OCI-LY1 (cell line): ENCODE data around the gene CEMIP2.

ENCODE experiments used
- H2AFZ ChIP-seq: fragments of 200-600 bp; sonication (generic), shearing (Covaris generic); 2 replicates; pipeline ENCODE4 v1.6.0; 2014; ENCODE audit warnings: antibody characterized with exemption, mild to moderate bottlenecking, low read length
- H3F3A ChIP-seq: fragments of 200-600 bp; sonication (generic), shearing (Covaris generic); 2 replicates; pipeline ENCODE4 v1.6.0; 2014; ENCODE audit warnings: mild to moderate bottlenecking, antibody characterized with exemption, low read length, moderate library complexity; ENCODE audit not compliant: insufficient read depth
- H3K27ac ChIP-seq: fragments of 200-600 bp; sonication (generic); 2 replicates; pipeline ENCODE4 v1.5.1; 2014; ENCODE audit warnings: low read length, mixed run types, mild to moderate bottlenecking, low read depth; ENCODE audit not compliant: poor library complexity, severe bottlenecking
- H3K27me3 ChIP-seq: fragments of 200-600 bp; sonication (generic); 2 replicates; pipeline ENCODE4 v1.6.0; 2014; ENCODE audit warnings: antibody characterized with exemption, mild to moderate bottlenecking, low read length, moderate library complexity; ENCODE audit not compliant: insufficient read depth
- H3K36me3 ChIP-seq: fragments of 200-600 bp; sonication (generic); 2 replicates; pipeline ENCODE4 v1.6.1; 2014; ENCODE audit warnings: mild to moderate bottlenecking, antibody characterized with exemption, low read length, moderate library complexity, mixed read lengths; ENCODE audit not compliant: insufficient read depth
- H3K4me1 ChIP-seq: fragments of 200-600 bp; sonication (generic); 2 replicates; pipeline ENCODE4 v1.5.1; 2014; ENCODE audit warnings: mild to moderate bottlenecking, low read length, moderate library complexity; ENCODE audit not compliant: insufficient read depth, severe bottlenecking
- H3K4me2 ChIP-seq: fragments of 200-600 bp; sonication (generic), shearing (Covaris generic); 2 replicates; pipeline ENCODE4 v1.6.1; 2014; ENCODE audit warnings: low read length
- H3K4me3 ChIP-seq: fragments of 200-600 bp; sonication (generic); 2 replicates; pipeline ENCODE4 v1.5.1; 2014; ENCODE audit warnings: low read length, low read depth, mild to moderate bottlenecking, mixed read lengths; ENCODE audit not compliant: poor library complexity, severe bottlenecking
- H3K79me2 ChIP-seq: fragments of 200-600 bp; shearing (Covaris generic); 2 replicates; pipeline ENCODE4 v1.6.1; 2016; ENCODE audit warnings: mixed run types, low read length, mixed read lengths; ENCODE audit not compliant: insufficient read depth
- H3K9ac ChIP-seq: fragments of 200-600 bp; sonication (generic), shearing (Covaris generic); 2 replicates; pipeline ENCODE4 v1.6.1; 2014; ENCODE audit warnings: mild to moderate bottlenecking, low read length, mixed read lengths
- H3K9me2 ChIP-seq: fragments of 200-600 bp; sonication (generic), shearing (Covaris generic); 2 replicates; pipeline ENCODE4 v1.6.1; 2014; ENCODE audit warnings: low read depth, mild to moderate bottlenecking, low read length, mixed read lengths
- H3K9me3 ChIP-seq: fragments of 200-600 bp; shearing (Covaris generic); 2 replicates; pipeline ENCODE4 v1.6.1; 2014; ENCODE audit warnings: low read length, mixed read lengths
- H4K20me1 ChIP-seq: fragments of 200-600 bp; sonication (generic), shearing (Covaris generic); 2 replicates; pipeline ENCODE4 v1.6.0; 2016; ENCODE audit warnings: mild to moderate bottlenecking, low read length; ENCODE audit not compliant: insufficient read depth
- EZH2 ChIP-seq: fragments of 200-600 bp; sonication (generic), shearing (Covaris generic); IDR thresholded peaks from 2 replicates; pipeline ENCODE4 v1.8.0; 2017; ENCODE audit warnings: borderline replicate concordance, mixed run types, mild to moderate bottlenecking, antibody characterized with exemption, low read length, moderate library complexity, mixed read lengths
- TF ChIP-seq, protein P1 (sequence below): fragments of 200-600 bp; sonication (generic), shearing (Covaris generic); IDR thresholded peaks from 2 replicates; pipeline ENCODE4 v1.5.1; 2017; ENCODE audit warnings: mild to moderate bottlenecking, antibody characterized with exemption, low read length, moderate library complexity, mixed read lengths

Gene CEMIP2

GRCh38 chr9:71710201-71710600 is 58.1 kb downstream of the CEMIP2 start:
- Histone ChIP-seq H3K27ac (no peak overlapping the region), H4K20me1 (no peaks in the 10 kb centered on the region), H3K4me1 (no peaks in the 10 kb centered on the region), H3K36me3 (no peaks in the 10 kb centered on the region), H3K9me2 (no peaks in the 10 kb centered on the region), H3K79me2 (no peaks in the 10 kb centered on the region), H3K9ac (no peak overlapping the region), H2AFZ (no peak overlapping the region), H3K27me3 (no peaks in the 10 kb centered on the region), H3K4me2 (no peak overlapping the region), H3F3A (no peaks in the 10 kb centered on the region), H3K4me3 (no peak overlapping the region), H3K9me3 (no peaks in the 10 kb centered on the region)
- TF ChIP-seq, protein P1, sequence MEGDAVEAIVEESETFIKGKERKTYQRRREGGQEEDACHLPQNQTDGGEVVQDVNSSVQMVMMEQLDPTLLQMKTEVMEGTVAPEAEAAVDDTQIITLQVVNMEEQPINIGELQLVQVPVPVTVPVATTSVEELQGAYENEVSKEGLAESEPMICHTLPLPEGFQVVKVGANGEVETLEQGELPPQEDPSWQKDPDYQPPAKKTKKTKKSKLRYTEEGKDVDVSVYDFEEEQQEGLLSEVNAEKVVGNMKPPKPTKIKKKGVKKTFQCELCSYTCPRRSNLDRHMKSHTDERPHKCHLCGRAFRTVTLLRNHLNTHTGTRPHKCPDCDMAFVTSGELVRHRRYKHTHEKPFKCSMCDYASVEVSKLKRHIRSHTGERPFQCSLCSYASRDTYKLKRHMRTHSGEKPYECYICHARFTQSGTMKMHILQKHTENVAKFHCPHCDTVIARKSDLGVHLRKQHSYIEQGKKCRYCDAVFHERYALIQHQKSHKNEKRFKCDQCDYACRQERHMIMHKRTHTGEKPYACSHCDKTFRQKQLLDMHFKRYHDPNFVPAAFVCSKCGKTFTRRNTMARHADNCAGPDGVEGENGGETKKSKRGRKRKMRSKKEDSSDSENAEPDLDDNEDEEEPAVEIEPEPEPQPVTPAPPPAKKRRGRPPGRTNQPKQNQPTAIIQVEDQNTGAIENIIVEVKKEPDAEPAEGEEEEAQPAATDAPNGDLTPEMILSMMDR, result no peak
- no peak for TF ChIP-seq EZH2

- Histone ChIP-seq H4K20me1 (no peaks in the 10 kb centered on the region), H3K9me3 (no peaks in the 10 kb centered on the region), H3K9me2 (no peaks in the 10 kb centered on the region), H3K9ac (no peak overlapping the region), H3K4me3 (no peak overlapping the region), H3K79me2 (no peaks in the 10 kb centered on the region), H3K36me3 (no peaks in the 10 kb centered on the region), H3F3A (no peaks in the 10 kb centered on the region), H3K27ac (no peak overlapping the region), H3K4me2 (no peak overlapping the region), H2AFZ (no peak overlapping the region), H3K4me1 (no peaks in the 10 kb centered on the region), H3K27me3 (no peaks in the 10 kb centered on the region)
- TF ChIP-seq, protein P1, result no peak
- TF ChIP-seq EZH2, result no peak
Observed at GRCh38 chr9:71709384-71709783, 58.9 kb downstream of the CEMIP2 start.

DNA sequence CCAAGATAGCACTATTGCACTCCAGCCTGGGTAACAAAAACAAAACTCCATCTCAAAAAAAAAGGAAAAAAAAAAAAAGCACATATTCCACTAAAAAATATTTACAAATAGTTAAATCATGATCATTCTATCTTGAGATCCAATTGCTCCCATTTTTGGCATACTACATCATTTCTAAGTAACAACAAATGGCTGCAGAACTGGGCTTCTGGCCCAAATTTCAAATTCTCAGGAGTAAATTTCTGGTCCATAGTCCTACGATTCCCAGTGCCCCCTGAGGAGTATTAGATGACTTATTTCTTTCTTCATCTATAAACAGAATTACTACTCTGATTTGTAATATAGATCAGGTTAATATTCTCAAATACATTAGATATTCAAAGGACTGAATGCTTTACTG is 62.1 kb downstream of the CEMIP2 start:
- Histone ChIP-seq H3K27me3 (no peaks in the 10 kb centered on the region), H3K9me2 (no peaks in the 10 kb centered on the region), H3K36me3 (no peaks in the 10 kb centered on the region), H3F3A (no peaks in the 10 kb centered on the region), H3K9me3 (no peaks in the 10 kb centered on the region), H3K4me3 (no peak overlapping the region), H2AFZ (no peak overlapping the region), H3K27ac (no peak overlapping the region), H3K4me2 (no peak overlapping the region), H3K4me1 (no peaks in the 10 kb centered on the region), H3K9ac (no peak overlapping the region), H3K79me2 (no peaks in the 10 kb centered on the region), H4K20me1 (no peaks in the 10 kb centered on the region)
- no peak for TF ChIP-seq EZH2
- TF ChIP-seq, protein P1, result no peak
